GM23248 (cell line): Measurements from ENCODE around the gene CCDC124.

Source experiments
- EZH2 ChIP-seq: fragments of 200-600 bp; sonication (generic); IDR thresholded peaks from 2 replicates; pipeline ENCODE4 v1.6.1; 2018; ENCODE audit warnings: antibody characterized with exemption, mild to moderate bottlenecking; ENCODE audit not compliant: insufficient read depth, poor library complexity, severe bottlenecking
- EZH2phosphoT487 ChIP-seq: fragments of 200-600 bp; sonication (generic); IDR thresholded peaks from 2 replicates; pipeline ENCODE4 v1.6.1; 2018; ENCODE audit warnings: antibody characterized with exemption, moderate library complexity, mild to moderate bottlenecking, low read depth; ENCODE audit not compliant: insufficient read depth

DNA sequence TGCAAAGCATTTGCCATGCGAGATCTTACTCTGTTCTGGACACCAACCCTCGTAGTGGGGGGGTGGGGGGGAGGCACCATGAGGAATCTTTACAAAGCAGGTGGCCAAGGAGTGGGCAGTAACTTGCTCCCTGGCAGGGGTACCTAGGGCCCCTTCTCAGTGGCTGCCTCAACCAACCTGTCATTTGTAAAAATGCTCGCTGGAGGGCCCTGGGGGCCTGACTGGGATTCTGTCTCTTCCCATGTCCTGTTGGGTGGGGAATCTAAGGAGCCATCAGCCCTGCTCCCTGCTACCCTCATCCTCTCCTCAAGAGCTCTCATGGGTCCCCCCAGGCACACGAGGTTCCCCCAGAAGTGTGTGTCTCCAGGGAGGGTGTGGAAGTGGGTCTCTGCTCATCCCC lies 35.5 kb downstream of the CCDC124 start:
- TF ChIP-seq EZH2 (no peak), EZH2phosphoT487 (no peak)
